ENCODE results near the gene ANGPTL2.

The ANGPTL2 gene

GRCh38 chr9:127116088-127116726 lies 6.2 kb downstream of the ANGPTL2 start:
- no peak for DNase-seq

GRCh38 chr9:127114606-127115005 lies 7.8 kb downstream of the ANGPTL2 start:
- no peak for DNase-seq

- DNase-seq = no peak
Measured at GRCh38 chr9:127113191-127113972, 9.1 kb downstream of the ANGPTL2 start.

GRCh38 chr9:127112735-127113161 lies 9.7 kb downstream of the ANGPTL2 start:
- no peak for DNase-seq

GRCh38 chr9:127112056-127112455 lies 10.4 kb downstream of the ANGPTL2 start:
- no peak for DNase-seq

- DNase-seq = no peak
Measured at GRCh38 chr9:127109212-127109711, 13.2 kb downstream of the ANGPTL2 start.

GRCh38 chr9:127107929-127108876 lies 14.2 kb downstream of the ANGPTL2 start:
- DNase-seq = no peak

- DNase-seq = no peak
Measured at GRCh38 chr9:127107171-127107928, 15.1 kb downstream of the ANGPTL2 start.

- no peak for DNase-seq
Measured at GRCh38 chr9:127106466-127106855, 16.0 kb downstream of the ANGPTL2 start.

GRCh38 chr9:127105805-127106465 lies 16.5 kb downstream of the ANGPTL2 start:
- no peak for DNase-seq

- peak; percentile 83 for DNase-seq
Measured at GRCh38 chr9:127104581-127105311, 17.7 kb downstream of the ANGPTL2 start.

GRCh38 chr9:127102788-127103187 lies 19.6 kb downstream of the ANGPTL2 start:
- DNase-seq = no peak

GRCh38 chr9:127102176-127102575 lies 20.3 kb downstream of the ANGPTL2 start:
- DNase-seq = no peak

GRCh38 chr9:127099664-127100063 lies 22.8 kb downstream of the ANGPTL2 start:
- DNase-seq = no peak

GRCh38 chr9:127098916-127099553 lies 23.4 kb downstream of the ANGPTL2 start:
- no peak for DNase-seq

- no peak for DNase-seq
Measured at GRCh38 chr9:127097683-127098082, 24.8 kb downstream of the ANGPTL2 start.

- no peak for DNase-seq
Measured at GRCh38 chr9:127096208-127096607, 26.2 kb downstream of the ANGPTL2 start.

GRCh38 chr9:127095411-127095810 lies 27.0 kb downstream of the ANGPTL2 start:
- no peak for DNase-seq

GRCh38 chr9:127093319-127094020 lies 29.0 kb downstream of the ANGPTL2 start:
- DNase-seq = no peak

Data from DMS 273 treated with DMSO at 0.1 percent for 48 hours (cell line).